ENCODE measurements around the gene GAST. TPM values are rescaled to one million over a fixed set of nuclear protein-coding genes. Genes with fewer than 3 reads are reported as not detected.

The GAST gene
- total RNA-seq, 1 experiment from 2014 or later, result not detected

- no peak overlapping the region for H2AFZ ChIP-seq (ENCODE audit: low read length)
- no peak overlapping the region for H3K9ac ChIP-seq (ENCODE audit: low read length)
- H3K79me2 ChIP-seq (ENCODE audit: low read length), result no peaks in the 10 kb centered on the region
- H4K20me1 ChIP-seq (ENCODE audit: low read length), result no peaks in the 10 kb centered on the region
- no peaks in the 10 kb centered on the region for H3F3A ChIP-seq (ENCODE audit: low read length, unreplicated experiment)
- H3K36me3 ChIP-seq (ENCODE audit: low read depth, low read length), result no peaks in the 10 kb centered on the region
- intact Hi-C loops (cut with micrococcal nuclease), result no loop called here
- H3K9me3 ChIP-seq (ENCODE audit: low read length), result no peaks in the 10 kb centered on the region
- H3K27me3 ChIP-seq (ENCODE audit: low read length), result no peaks in the 10 kb centered on the region
- DNase-seq (no peak), ATAC-seq (no peak)
- no peaks in the 10 kb centered on the region for H3K9me2 ChIP-seq (replicated peaks; ENCODE audit: low read length)
- no peak overlapping the region for H3K27ac ChIP-seq (ENCODE audit: low read length)
- ChIA-PET POLR2A (ENCODE audit: unreplicated experiment) (no interaction called here), CTCF (no interaction called here)
- H3K4me1 ChIP-seq (ENCODE audit: insufficient read depth, low read length), result no peaks in the 10 kb centered on the region
- no peak overlapping the region for H3K4me3 ChIP-seq (ENCODE audit: low read length)
- H3K4me2 ChIP-seq (ENCODE audit: low read length), result no peak overlapping the region
- BruUV-seq (replicated peaks), result no TSS peak
- TF ChIP-seq EZH2phosphoT487 (IDR thresholded peaks at IDR 0.05; ENCODE audit: borderline replicate concordance, low read length) (no peak), CTCF (conservative IDR thresholded peaks at IDR 0.05; ENCODE audit: low read depth, low read length) (no peak)
These were observed 36.1 kb downstream of the GAST start for GRCh38 chr17:41748275-41748674.

- no peak for DNase-seq
- ChIA-PET POLR2A (ENCODE audit: unreplicated experiment) (no interaction called here), CTCF (interaction anchor here (0.6 kb wide), 1 partner anchor 23 kb away, joined by 3 read pairs; no protein-coding TSS in a partner anchor)
- peaks cover 4% of the 10 kb centered on the region; the same call in 1 of the 2 replicates for H3K36me3 ChIP-seq (ENCODE audit: low read depth, low read length)
- no peaks in the 10 kb centered on the region for H4K20me1 ChIP-seq (ENCODE audit: low read length)
- H3K4me2 ChIP-seq (ENCODE audit: low read length), result no peak overlapping the region
- no peak overlapping the region for H3K4me3 ChIP-seq (ENCODE audit: low read length)
- H3K4me1 ChIP-seq (ENCODE audit: insufficient read depth, low read length), result no peaks in the 10 kb centered on the region
- H3K9ac ChIP-seq (ENCODE audit: low read length), result no peak overlapping the region
- H3K9me2 ChIP-seq (replicated peaks; ENCODE audit: low read length), result no peaks in the 10 kb centered on the region
- no peak overlapping the region for H3K27ac ChIP-seq (ENCODE audit: low read length)
- H3K9me3 ChIP-seq (ENCODE audit: low read length), result no peaks in the 10 kb centered on the region
- BruUV-seq (replicated peaks), result no TSS peak
- H3F3A ChIP-seq (ENCODE audit: low read length, unreplicated experiment), result no peaks in the 10 kb centered on the region
- no peaks in the 10 kb centered on the region for H3K27me3 ChIP-seq (ENCODE audit: low read length)
- no peak for TF ChIP-seq EZH2 (IDR thresholded peaks at IDR 0.05; ENCODE audit: low read length, unreplicated experiment)
- TF ChIP-seq CTCF (conservative IDR thresholded peaks at IDR 0.05; ENCODE audit: low read depth, low read length), result no peak
- no peak for TF ChIP-seq EZH2phosphoT487 (IDR thresholded peaks at IDR 0.05; ENCODE audit: borderline replicate concordance, low read length)
- ATAC-seq, result no peak
- intact Hi-C loops (cut with micrococcal nuclease), result no loop called here
- H2AFZ ChIP-seq (ENCODE audit: low read length), result no peak overlapping the region
- H3K79me2 ChIP-seq (ENCODE audit: low read length), result no peaks in the 10 kb centered on the region
These were observed 38.7 kb downstream of the GAST start for GRCh38 chr17:41750862-41751261.

GRCh38 chr17:41751288-41751687 is 39.2 kb downstream of the GAST start:
- ChIA-PET CTCF (interaction anchor here (0.6 kb wide), 1 partner anchor 22 kb away, joined by 3 read pairs; no protein-coding TSS in a partner anchor), POLR2A (ENCODE audit: unreplicated experiment) (no interaction called here)
- no peaks in the 10 kb centered on the region for H4K20me1 ChIP-seq (ENCODE audit: low read length)
- BruUV-seq (replicated peaks), result no TSS peak
- no peak for TF ChIP-seq EZH2 (IDR thresholded peaks at IDR 0.05; ENCODE audit: low read length, unreplicated experiment)
- no peak for TF ChIP-seq CTCF (conservative IDR thresholded peaks at IDR 0.05; ENCODE audit: low read depth, low read length)
- TF ChIP-seq EZH2phosphoT487 (IDR thresholded peaks at IDR 0.05; ENCODE audit: borderline replicate concordance, low read length), result no peak
- H2AFZ ChIP-seq (ENCODE audit: low read length), result no peak overlapping the region
- H3K36me3 ChIP-seq (ENCODE audit: low read depth, low read length), result peaks cover 4% of the 10 kb centered on the region; the same call in 1 of the 2 replicates
- no peaks in the 10 kb centered on the region for H3K27me3 ChIP-seq (ENCODE audit: low read length)
- no peak for DNase-seq
- H3K4me2 ChIP-seq (ENCODE audit: low read length), result no peak overlapping the region
- H3K27ac ChIP-seq (ENCODE audit: low read length), result no peak overlapping the region
- no peak overlapping the region for H3K4me3 ChIP-seq (ENCODE audit: low read length)
- ATAC-seq, result no peak
- H3K9ac ChIP-seq (ENCODE audit: low read length), result no peak overlapping the region
- H3K79me2 ChIP-seq (ENCODE audit: low read length), result no peaks in the 10 kb centered on the region
- H3F3A ChIP-seq (ENCODE audit: low read length, unreplicated experiment), result no peaks in the 10 kb centered on the region
- no peaks in the 10 kb centered on the region for H3K4me1 ChIP-seq (ENCODE audit: insufficient read depth, low read length)
- intact Hi-C loops (cut with micrococcal nuclease), result no loop called here
- no peaks in the 10 kb centered on the region for H3K9me3 ChIP-seq (ENCODE audit: low read length)
- H3K9me2 ChIP-seq (replicated peaks; ENCODE audit: low read length), result no peaks in the 10 kb centered on the region
